Panc1 (cell line): Measurements from ENCODE around the gene KIF21B. TPM values are rescaled to one million over a fixed set of nuclear protein-coding genes. Genes with fewer than 3 reads are reported as not detected.

Source experiments
- ATAC-seq: fragments of 200-7000 bp; cut with Tn5 transposase; 2 replicates; pipeline ENCODE4 v1.9.1; 2020; ENCODE audit warnings: mild to moderate bottlenecking, moderate library complexity
- BruUV-seq: library from RNA; stranded (reverse); fragments of 400-500 nt; replicated peaks from 2 replicates; lab custom pipeline; 2021; lab: Mats Ljungman, UMichigan
- CTCF ChIA-PET: fragments of 300-600 bp; sonication (Branson Sonifier 250); formaldehyde crosslinking; loops from one replicate; lab custom pipeline; 2022; ENCODE audit warnings: antibody characterized with exemption; lab: Charles Lee
- POLR2A ChIA-PET: fragments of 300-600 bp; sonication (Branson Sonifier 250); formaldehyde crosslinking; loops from one replicate; lab custom pipeline; 2022; ENCODE audit warnings: antibody characterized with exemption; lab: Charles Lee
- DNase-seq: peaks from one replicate; pipeline ENCODE4 v3.0.0-alpha.2; 2010; ENCODE audit warnings: low read depth, low spot score
- H3K27ac ChIP-seq: 2 replicates; pipeline ENCODE4 v1.5.1; 2011; ENCODE audit warnings: mild to moderate bottlenecking, low read length, inconsistent platforms
- H3K27me3 ChIP-seq: fragments of 200-500 bp; sonication (Bioruptor generic); 2 replicates; pipeline ENCODE4 v1.6.0; 2014; ENCODE audit warnings: low read length, inconsistent platforms; ENCODE audit not compliant: control insufficient read depth, insufficient read depth
- H3K36me3 ChIP-seq: fragments of 200-500 bp; sonication (Bioruptor generic); 2 replicates; pipeline ENCODE4 v1.5.1; 2014; ENCODE audit warnings: inconsistent platforms, mild to moderate bottlenecking, low read length, moderate library complexity; ENCODE audit not compliant: control insufficient read depth, insufficient read depth
- H3K4me1 ChIP-seq: 2 replicates; pipeline ENCODE4 v1.5.1; 2011; ENCODE audit warnings: inconsistent platforms, mild to moderate bottlenecking, low read length, moderate library complexity; ENCODE audit not compliant: control insufficient read depth, insufficient read depth
- H3K4me3 ChIP-seq, 2 experiments: 2 replicates each; pipeline ENCODE4 v1.5.1; 2011 to 2012; ENCODE audit warnings: low read depth in 2 of 2, low read length in 2 of 2, mild to moderate bottlenecking in 2 of 2, inconsistent platforms in 1 of 2, moderate library complexity in 1 of 2
- H3K9me3 ChIP-seq: fragments of 200-500 bp; sonication (Bioruptor generic); 2 replicates; pipeline ENCODE4 v1.5.1; 2014; ENCODE audit warnings: low read depth, mild to moderate bottlenecking, inconsistent platforms, low read length, moderate library complexity; ENCODE audit not compliant: control insufficient read depth, insufficient read depth
- POLR2AphosphoS5 ChIP-seq: IDR thresholded peaks from 2 replicates; pipeline ENCODE4 v1.6.1; 2012; ENCODE audit warnings: mild to moderate bottlenecking, low read depth, low read length, moderate library complexity
- SIN3A ChIP-seq: IDR thresholded peaks from 2 replicates; pipeline ENCODE4 v1.6.1; 2012; ENCODE audit warnings: low read depth, mild to moderate bottlenecking, low read length, moderate library complexity, borderline replicate concordance; ENCODE audit not compliant: insufficient read depth
- TCF7L2 ChIP-seq: IDR thresholded peaks from 2 replicates; pipeline ENCODE4 v1.6.1; 2011; ENCODE audit warnings: mild to moderate bottlenecking, low read depth, low read length, inconsistent platforms
- in situ Hi-C: cut with HindIII; loops from 2 replicates; pipeline ENCODE4 v1.10.0; 2016; ENCODE audit warnings: low sequenced_read_pairs, low pct_unique_long_range_greater_than_20kb
- intact Hi-C: fragments of 100-400 bp; cut with micrococcal nuclease; formaldehyde crosslinking; loops from one replicate; pipeline ENCODE4 v1.10.0; 2022; ENCODE audit not compliant: unreplicated experiment
- total RNA-seq: library from RNA; stranded (reverse); gene quantifications from one replicate; pipeline ENCODE4 v1.2.1, GENCODE V29; 2021; ENCODE audit not compliant: unreplicated experiment
- TF ChIP-seq, protein P1 (sequence below): fragments of 450-650 bp; IDR thresholded peaks from 2 replicates; pipeline ENCODE4 v1.5.1; 2017; ENCODE audit warnings: mild to moderate bottlenecking
- TF ChIP-seq, protein P2 (sequence below), 2 experiments: IDR thresholded peaks; 2 replicates each; pipeline ENCODE4 v1.6.1; 2011 to 2012; ENCODE audit warnings: low read depth in 2 of 2, control low read depth in 1 of 2, low read length in 1 of 2, mild to moderate bottlenecking in 1 of 2, moderate library complexity in 1 of 2; ENCODE audit not compliant: insufficient read depth in 1 of 2

The KIF21B gene
- total RNA-seq, 1 experiment from 2014 or later = 0.46 TPM

DNA sequence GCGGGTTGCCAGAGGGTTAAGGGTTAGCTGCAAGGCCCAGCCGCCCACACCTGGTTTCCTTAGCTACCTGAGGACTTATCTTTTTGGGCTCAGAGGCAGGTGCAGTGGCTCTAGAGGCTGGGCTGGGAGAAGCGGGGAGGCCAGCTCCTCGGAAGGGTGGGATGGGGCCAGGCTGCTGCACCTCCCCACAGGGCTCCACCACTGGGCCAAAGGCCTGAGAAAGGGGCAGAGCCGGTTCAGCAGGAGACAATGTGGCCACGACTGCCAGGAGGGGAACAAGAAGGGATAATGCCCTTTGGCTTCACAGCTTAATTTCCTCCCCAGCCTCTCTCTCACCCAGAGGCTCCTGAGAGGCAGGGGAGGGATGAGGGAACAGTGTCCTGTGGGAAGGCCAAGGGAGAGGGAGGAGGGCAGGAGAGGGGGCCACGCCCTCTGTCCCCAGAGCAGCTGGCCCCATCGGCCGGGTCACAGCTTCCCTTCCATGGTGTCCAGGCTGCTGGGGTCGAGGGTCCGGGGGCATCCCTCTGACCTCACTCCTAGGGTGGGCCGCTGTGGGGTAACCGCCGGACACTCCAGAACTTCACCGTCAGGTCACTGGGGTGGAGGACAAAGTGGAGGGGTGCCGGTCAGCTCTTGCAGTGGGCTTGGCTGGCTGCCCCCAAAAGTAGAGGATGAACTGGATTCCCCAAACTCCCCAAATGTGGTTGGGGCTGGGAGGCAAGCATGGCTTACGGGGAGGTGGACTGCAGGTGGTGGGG lies 50.4 kb downstream of the KIF21B start:
- no peaks in the 10 kb centered on the region for H3K9me3 ChIP-seq
- ChIA-PET POLR2A (no interaction called here), CTCF (interaction anchor here (0.6 to 1.6 kb wide), 12 partner anchors 12 to 322 kb away, joined by 3 to 9 read pairs (median 4); no protein-coding TSS in a partner anchor)
- no peak overlapping the region for H3K27ac ChIP-seq
- in situ Hi-C loops = no loop called here
- no peaks in the 10 kb centered on the region for H3K27me3 ChIP-seq
- 0 out of 2 replicates have a peak, but pooled peaks have one; percentile 25 for ATAC-seq
- TF ChIP-seq, protein P1, sequence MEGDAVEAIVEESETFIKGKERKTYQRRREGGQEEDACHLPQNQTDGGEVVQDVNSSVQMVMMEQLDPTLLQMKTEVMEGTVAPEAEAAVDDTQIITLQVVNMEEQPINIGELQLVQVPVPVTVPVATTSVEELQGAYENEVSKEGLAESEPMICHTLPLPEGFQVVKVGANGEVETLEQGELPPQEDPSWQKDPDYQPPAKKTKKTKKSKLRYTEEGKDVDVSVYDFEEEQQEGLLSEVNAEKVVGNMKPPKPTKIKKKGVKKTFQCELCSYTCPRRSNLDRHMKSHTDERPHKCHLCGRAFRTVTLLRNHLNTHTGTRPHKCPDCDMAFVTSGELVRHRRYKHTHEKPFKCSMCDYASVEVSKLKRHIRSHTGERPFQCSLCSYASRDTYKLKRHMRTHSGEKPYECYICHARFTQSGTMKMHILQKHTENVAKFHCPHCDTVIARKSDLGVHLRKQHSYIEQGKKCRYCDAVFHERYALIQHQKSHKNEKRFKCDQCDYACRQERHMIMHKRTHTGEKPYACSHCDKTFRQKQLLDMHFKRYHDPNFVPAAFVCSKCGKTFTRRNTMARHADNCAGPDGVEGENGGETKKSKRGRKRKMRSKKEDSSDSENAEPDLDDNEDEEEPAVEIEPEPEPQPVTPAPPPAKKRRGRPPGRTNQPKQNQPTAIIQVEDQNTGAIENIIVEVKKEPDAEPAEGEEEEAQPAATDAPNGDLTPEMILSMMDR = no peak
- TF ChIP-seq SIN3A (no peak), POLR2AphosphoS5 (no peak), TCF7L2 (no peak)
- TF ChIP-seq, protein P2, sequence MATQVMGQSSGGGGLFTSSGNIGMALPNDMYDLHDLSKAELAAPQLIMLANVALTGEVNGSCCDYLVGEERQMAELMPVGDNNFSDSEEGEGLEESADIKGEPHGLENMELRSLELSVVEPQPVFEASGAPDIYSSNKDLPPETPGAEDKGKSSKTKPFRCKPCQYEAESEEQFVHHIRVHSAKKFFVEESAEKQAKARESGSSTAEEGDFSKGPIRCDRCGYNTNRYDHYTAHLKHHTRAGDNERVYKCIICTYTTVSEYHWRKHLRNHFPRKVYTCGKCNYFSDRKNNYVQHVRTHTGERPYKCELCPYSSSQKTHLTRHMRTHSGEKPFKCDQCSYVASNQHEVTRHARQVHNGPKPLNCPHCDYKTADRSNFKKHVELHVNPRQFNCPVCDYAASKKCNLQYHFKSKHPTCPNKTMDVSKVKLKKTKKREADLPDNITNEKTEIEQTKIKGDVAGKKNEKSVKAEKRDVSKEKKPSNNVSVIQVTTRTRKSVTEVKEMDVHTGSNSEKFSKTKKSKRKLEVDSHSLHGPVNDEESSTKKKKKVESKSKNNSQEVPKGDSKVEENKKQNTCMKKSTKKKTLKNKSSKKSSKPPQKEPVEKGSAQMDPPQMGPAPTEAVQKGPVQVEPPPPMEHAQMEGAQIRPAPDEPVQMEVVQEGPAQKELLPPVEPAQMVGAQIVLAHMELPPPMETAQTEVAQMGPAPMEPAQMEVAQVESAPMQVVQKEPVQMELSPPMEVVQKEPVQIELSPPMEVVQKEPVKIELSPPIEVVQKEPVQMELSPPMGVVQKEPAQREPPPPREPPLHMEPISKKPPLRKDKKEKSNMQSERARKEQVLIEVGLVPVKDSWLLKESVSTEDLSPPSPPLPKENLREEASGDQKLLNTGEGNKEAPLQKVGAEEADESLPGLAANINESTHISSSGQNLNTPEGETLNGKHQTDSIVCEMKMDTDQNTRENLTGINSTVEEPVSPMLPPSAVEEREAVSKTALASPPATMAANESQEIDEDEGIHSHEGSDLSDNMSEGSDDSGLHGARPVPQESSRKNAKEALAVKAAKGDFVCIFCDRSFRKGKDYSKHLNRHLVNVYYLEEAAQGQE (IDR thresholded peaks at IDR 0.05; ENCODE audit: insufficient read depth in 1 of 2, low read depth in 2 of 2, low read length in 1 of 2) = no peak
- DNase-seq = no peak
- BruUV-seq = no TSS peak
- H3K4me1 ChIP-seq = no peaks in the 10 kb centered on the region
- no peaks in the 10 kb centered on the region for H3K36me3 ChIP-seq
- H3K4me3 ChIP-seq = no peak overlapping the region
- intact Hi-C loops = no loop called here

DNA sequence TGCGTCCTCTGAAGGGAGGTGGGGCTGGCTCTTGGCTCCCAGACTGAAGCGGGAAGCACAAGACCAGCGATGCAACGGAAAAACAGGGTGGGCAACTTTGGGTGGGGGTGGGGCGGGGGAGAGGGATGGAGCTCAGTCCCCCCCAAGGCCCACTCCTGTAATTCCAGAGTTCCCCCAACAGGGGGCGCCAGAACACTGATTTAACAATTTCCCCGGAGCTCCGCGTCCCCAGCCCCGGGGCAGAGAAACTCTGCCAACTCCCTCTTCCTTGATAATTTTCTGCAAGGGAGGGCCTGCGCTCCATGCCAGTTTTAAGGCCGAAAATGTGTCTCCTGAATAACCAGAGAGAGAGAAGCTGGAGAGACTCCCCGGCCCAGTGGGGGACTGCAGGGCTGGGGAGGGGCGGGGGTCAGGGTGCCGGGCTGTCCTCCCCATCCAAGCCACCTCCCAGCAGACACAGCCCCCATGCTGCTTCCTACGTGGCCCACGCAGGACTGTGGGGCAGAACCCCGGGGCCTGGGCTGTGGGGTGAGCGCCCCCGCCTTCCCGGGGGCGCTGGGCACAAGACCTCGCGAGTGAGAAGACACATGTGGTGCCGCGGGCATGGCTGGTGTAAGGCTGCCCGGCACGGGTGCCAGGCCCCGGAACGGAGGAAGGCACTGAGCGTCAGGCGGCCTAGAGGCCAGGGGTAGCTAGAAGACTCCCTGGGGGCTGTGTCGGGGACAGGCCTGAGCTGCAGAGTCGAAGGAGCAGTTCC lies 51.4 kb downstream of the KIF21B start:
- Histone ChIP-seq H3K4me1 (no peaks in the 10 kb centered on the region), H3K27me3 (no peaks in the 10 kb centered on the region), H3K27ac (no peak overlapping the region), H3K9me3 (no peaks in the 10 kb centered on the region), H3K4me3 (no peak overlapping the region), H3K36me3 (no peaks in the 10 kb centered on the region)
- intact Hi-C loops (loop anchor here (2.0 kb wide), 1 partner anchor 71 kb away; no protein-coding TSS in a partner anchor), in situ Hi-C loops (no loop called here)
- TF ChIP-seq, protein P1 = peak; percentile 93
- TF ChIP-seq SIN3A = no peak
- ChIA-PET POLR2A (interaction anchor here (0.8 kb wide), 1 partner anchor 182 kb away, joined by 3 read pairs; no protein-coding TSS in a partner anchor), CTCF (interaction anchor here (0.6 to 1.6 kb wide), 19 partner anchors 8 to 350 kb away, joined by 3 to 11 read pairs (median 4); no protein-coding TSS in a partner anchor)
- DNase-seq (no peak), ATAC-seq (no peak)
- no TSS peak for BruUV-seq
